Activated naive CD8-positive, alpha-beta T cell treated with anti-CD3 and anti-CD28 coated beads, Interleukin-2, amount 50 U/mL, for 16 hours (primary cell): ENCODE results near the gene RAD51B.

Experiments used
- DNase-seq: peaks from one replicate; pipeline ENCODE4 v3.0.0-alpha.2; 2020; ENCODE audit warnings: low read depth, low spot score

RAD51B gene

DNA sequence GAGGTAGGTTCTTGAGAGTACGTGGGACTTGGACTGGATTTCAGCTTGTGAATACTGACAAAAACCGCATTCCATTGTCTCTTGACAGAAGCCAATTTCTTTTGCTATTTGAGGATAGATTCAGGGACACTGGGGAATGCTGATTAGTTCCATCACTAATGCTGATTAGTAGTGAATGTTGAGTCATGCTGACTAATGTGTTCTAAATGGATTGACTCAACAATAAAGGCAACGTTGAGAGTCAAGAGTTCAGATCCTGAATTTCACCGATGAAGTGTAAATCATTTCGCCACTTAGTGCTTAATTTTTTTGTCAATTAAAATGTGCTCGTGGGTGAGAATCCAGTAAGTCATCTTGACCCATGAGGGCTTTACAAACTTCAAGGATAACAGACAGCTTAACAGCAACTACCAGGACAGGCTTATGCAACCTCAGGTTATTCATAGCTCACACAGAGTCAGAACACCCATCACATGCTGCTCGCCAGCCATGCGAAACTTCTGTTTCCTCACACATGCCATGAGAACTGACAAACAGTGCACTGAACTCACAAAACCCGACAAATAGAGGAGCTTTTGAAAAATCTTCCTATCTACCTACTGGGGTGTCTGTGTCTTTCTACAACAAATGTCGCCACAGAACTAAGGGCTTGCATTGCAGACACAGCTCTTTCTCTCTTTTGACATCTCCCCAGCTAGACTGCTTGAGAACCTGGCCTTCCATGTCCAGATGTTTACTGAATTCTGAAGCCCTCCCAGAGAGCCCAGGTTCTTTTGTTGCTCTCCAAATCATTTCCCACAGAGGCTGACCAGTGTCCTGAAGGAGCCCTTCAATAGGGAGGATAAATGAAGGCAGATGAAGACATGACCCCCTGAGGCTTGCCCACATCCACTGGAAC, 656.9 kb downstream of the RAD51B start:
- DNase-seq, result no peak

- no peak for DNase-seq
Observed at GRCh38 chr14:68477110-68477455, 657.5 kb downstream of the RAD51B start.

- DNase-seq, result no peak
Observed at GRCh38 chr14:68477461-68478085, 658.0 kb downstream of the RAD51B start.

GRCh38 chr14:68479247-68479646, 659.7 kb downstream of the RAD51B start:
- DNase-seq, result no peak

GRCh38 chr14:68482018-68482417, 662.4 kb downstream of the RAD51B start:
- no peak for DNase-seq

- no peak for DNase-seq
Observed at GRCh38 chr14:68482772-68483395, 663.3 kb downstream of the RAD51B start.

DNA sequence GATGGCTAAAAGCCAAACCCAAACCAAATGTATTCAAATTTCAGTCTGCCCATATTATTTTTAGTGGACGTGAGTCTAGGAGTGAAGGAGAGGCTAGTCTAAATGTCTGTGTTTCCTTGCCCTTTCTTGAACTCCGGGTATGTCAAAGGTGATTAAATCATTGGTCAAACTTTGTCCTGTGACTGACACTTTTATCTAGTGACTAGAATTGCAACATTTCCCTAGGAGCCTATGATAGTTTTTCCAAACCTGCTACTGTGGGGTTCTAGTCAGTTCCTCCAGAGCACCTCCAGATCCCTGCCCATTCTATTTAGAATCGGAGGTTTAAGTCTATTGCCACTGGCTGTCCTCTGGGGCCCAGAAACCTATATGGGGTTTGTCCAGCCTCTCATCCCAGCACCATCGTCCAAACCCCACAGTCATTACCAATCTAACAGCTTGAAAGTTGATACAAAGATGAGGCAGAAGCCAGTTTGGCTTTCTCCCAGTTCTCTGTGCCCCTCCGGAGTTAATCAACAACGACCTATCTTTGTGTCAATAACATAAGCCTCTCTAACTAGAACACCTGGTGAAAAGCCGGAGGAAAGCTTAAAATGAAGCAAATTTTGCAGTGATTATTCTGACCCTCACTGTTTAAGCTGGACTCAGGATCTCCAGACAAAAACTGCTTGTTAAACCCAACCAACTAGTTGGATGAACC, 666.6 kb downstream of the RAD51B start:
- DNase-seq, result no peak

DNA sequence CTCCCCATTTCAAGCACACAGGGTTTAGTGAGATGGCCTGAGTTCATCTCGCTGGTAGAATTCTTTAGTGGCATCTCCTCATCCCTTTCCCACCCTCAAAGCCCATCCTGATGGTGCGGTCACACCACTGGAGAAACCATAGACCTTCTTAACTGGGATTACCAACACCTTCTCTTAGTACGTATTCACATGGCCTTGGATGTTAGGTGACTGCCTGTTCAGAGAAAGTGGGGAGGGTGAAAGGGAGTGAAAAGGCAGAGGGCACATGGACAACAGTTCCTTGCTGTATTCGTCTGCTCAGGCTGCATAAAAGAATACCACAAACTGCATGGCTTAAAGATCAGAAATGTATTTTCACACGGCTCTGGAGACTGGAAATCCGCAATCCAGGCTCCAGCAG, 667.2 kb downstream of the RAD51B start:
- no peak for DNase-seq

- no peak for DNase-seq
Observed at GRCh38 chr14:68487805-68488590, 668.4 kb downstream of the RAD51B start.

GRCh38 chr14:68491793-68492192, 672.2 kb downstream of the RAD51B start:
- no peak for DNase-seq

- DNase-seq, result no peak
Observed at GRCh38 chr14:68492381-68493151, 673.0 kb downstream of the RAD51B start.

- DNase-seq, result no peak
Observed at GRCh38 chr14:68493152-68493911, 673.8 kb downstream of the RAD51B start.

GRCh38 chr14:68495101-68496039, 675.8 kb downstream of the RAD51B start:
- no peak for DNase-seq

DNA sequence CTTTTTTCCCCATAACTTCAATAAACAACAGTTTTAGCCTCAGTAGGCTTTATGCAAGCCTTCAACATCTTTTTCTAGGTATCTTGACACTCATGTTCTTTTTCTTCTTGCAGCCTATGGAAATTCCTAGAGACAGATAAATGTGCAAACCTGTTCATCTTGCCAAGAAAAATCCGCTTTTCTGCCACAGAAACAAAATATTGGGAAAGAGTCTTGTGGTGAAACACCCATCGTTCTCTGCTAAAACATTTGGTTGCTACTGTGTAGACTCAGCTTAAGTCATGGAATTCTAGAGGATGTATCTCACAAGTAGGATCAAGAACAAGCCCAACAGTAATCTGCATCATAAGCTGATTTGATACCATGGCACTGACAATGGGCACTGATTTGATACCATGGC, 677.4 kb downstream of the RAD51B start:
- no peak for DNase-seq

- DNase-seq, result no peak
Observed at GRCh38 chr14:68499451-68499850, 679.9 kb downstream of the RAD51B start.

DNA sequence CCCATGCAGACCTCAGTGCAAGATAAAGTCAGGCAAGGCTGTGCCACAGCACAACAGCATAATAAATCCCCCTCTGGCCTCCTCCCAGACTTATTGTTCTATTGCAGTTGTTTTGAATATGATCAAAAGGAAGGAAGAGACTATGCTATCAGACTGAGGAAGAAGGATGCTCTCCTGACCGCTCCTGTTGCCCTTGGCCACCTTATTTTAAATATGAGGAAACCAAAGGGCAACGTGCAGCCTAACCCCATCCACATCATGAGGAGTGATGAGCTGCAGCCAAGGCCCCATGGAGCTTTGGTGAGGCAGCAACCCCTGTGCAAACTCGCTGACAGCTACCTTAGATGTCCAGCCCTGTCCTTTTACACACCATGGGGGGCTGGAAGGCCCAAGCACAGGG, 681.6 kb downstream of the RAD51B start:
- DNase-seq, result no peak

DNA sequence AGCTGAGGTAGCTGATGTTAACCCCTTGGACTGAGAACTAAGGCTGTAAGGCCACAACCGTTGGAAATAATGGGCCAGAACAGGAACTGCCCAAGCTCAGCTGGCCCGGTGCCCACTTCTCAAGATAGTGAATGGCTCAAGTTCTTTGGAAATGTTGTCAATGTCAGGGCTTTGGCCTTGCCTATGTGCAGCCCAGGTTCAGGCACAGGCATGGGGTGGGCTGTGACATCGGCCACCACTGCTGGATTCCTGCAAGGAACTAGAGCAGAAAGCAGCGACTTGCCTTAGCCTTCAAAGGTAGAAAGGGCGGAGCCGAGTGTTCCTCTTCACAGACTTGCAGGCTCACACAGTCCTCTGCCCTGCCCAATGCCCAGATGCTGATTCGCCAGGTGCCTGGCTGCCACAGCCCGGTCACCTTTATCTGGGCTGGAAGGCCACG, 682.1 kb downstream of the RAD51B start:
- no peak for DNase-seq

DNA sequence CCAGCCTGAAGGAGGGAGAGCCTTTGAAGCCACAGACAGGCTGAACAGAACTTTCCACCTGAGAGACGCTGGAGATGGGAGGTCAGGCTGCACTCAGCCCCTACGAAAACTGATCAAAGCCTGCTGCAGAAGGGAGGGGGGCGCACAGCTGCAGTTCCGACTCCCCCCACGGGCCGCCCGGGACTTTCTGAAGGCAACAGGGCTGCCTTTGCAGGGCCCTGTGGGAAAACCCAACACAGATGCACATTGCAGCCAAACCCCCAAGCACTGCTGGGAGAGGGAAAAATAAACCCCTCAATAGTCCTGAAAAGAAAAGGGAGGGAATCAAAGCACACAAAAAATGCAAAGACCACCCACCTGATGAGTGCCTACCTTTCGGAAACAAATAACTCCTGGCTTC, 682.7 kb downstream of the RAD51B start:
- DNase-seq, result no peak
